ENCODE measurements around the gene NUP62.

GRCh38 chr19:49933643-49934042 is 4.3 kb upstream of the NUP62 start:
- TF ChIP-seq TAF1 (IDR thresholded peaks at IDR 0.05; ENCODE audit: low read depth, low read length) (no peak), POLR2AphosphoS5 (IDR thresholded peaks at IDR 0.05; ENCODE audit: low read depth, low read length) (no peak; the same call in none of the 2 replicates), POLR2A (IDR thresholded peaks at IDR 0.05; ENCODE audit: low read depth, low read length) (peak; percentile 69)
